Left lung (tissue), 10 donors: ENCODE results near the gene CAMTA1. TPM values are rescaled to one million over a fixed set of nuclear protein-coding genes. Genes with fewer than 3 reads are reported as not detected.

ENCODE experiments used
- ATAC-seq: fragments of 200-7000 bp; cut with Tn5 transposase; one replicate; pipeline ENCODE4 v1.9.1; 2020; ENCODE audit warnings: moderate library complexity
- DNase-seq, 4 donors: peaks; one replicate each; pipeline ENCODE4 v3.0.0-alpha.2; 2013 to 2020
- H3K27ac ChIP-seq, 2 donors: fragments of 200-600 bp; sonication (generic) in 1 of 2; one replicate each; pipeline versions ENCODE4 v1.5.0 to v1.8.0; 2020 to 2021
- H3K27me3 ChIP-seq, 2 donors: fragments of 200-600 bp; sonication (generic) in 1 of 2; one replicate each; pipeline versions ENCODE4 v1.5.0 to v1.8.0; 2020 to 2021
- H3K36me3 ChIP-seq, 2 donors: fragments of 200-600 bp; sonication (generic) in 1 of 2; one replicate each; pipeline versions ENCODE4 v1.5.0 to v1.8.0; 2020 to 2021
- H3K4me1 ChIP-seq, 2 donors: fragments of 200-600 bp; one replicate each; pipeline ENCODE4 v1.8.0; 2021
- H3K4me3 ChIP-seq, 2 donors: fragments of 200-600 bp; sonication (generic) in 1 of 2; one replicate each; pipeline versions ENCODE4 v1.5.0 to v1.8.0; 2020 to 2021; ENCODE audit warnings: mild to moderate bottlenecking in 1 of 2
- H3K9me3 ChIP-seq, 2 donors: fragments of 200-600 bp; sonication (generic) in 1 of 2; one replicate each; pipeline versions ENCODE4 v1.5.0 to v1.8.0; 2020 to 2021
- CTCF ChIP-seq, 2 donors: fragments of 200-600 bp; sonication (generic) in 1 of 2; IDR thresholded peaks; one replicate each; pipeline versions ENCODE4 v1.5.0 to v1.8.0; 2021; ENCODE audit warnings: antibody characterized with exemption in 2 of 2
- intact Hi-C, 2 donors: fragments of 100-400 bp; cut with DNase I; formaldehyde crosslinking; loops; one replicate each; pipeline versions ENCODE4 v1.11.2 to v1.14.2; 2022
- polyA plus RNA-seq, 6 donors: library from polyadenylated mRNA; unstranded; fragments of 120-200 nt; gene quantifications; one replicate each; pipeline ENCODE4 v1.2.1, GENCODE V29; 2013; ENCODE audit not compliant: insufficient read length in 6 of 6
- total RNA-seq, 2 donors: library from RNA; stranded (reverse); fragmentation: NEBNext Ultra II Directional; extraction: Animal tissue kit (Norgen Biotek cat#: 25700); gene quantifications; one replicate each; pipeline ENCODE4 v1.2.1, GENCODE V29; 2021
- donor health status: DM: no; HTN: yes; CAD: no.
- donor health status: DM: no; HTN: no; CAD: no.

CAMTA1 gene
- total and polyA plus RNA-seq, 8 donors: 42.7 to 69.1 (median 49.4) TPM

- H3K36me3 ChIP-seq: no peaks in the 10 kb centered on the region
- no peaks in the 10 kb centered on the region for H3K9me3 ChIP-seq
- TF ChIP-seq CTCF (IDR thresholded peaks at IDR 0.05): no peak
- H3K27me3 ChIP-seq: peaks cover 0 to 29% of the 10 kb centered on the region in 2 donors
- H3K27ac ChIP-seq: no peak overlapping the region
- DNase-seq: peak; percentile 45 to 68 (median 56)
- no peak overlapping the region for H3K4me3 ChIP-seq
- intact Hi-C loops: no loop called here
- peak; percentile 90 for ATAC-seq
- no peaks in the 10 kb centered on the region for H3K4me1 ChIP-seq
These were observed 831.0 kb downstream of the CAMTA1 start for GRCh38 chr1:7616076-7616832.

- intact Hi-C loops: no loop called here
- Histone ChIP-seq H3K27ac (no peak overlapping the region), H3K36me3 (no peaks in the 10 kb centered on the region), H3K27me3 (peaks cover 0 to 28% of the 10 kb centered on the region in 2 donors), H3K4me1 (no peaks in the 10 kb centered on the region), H3K4me3 (no peak overlapping the region), H3K9me3 (no peaks in the 10 kb centered on the region)
- DNase-seq (no peak), ATAC-seq (no peak)
- no peak for TF ChIP-seq CTCF (IDR thresholded peaks at IDR 0.05)
These were observed 831.7 kb downstream of the CAMTA1 start for GRCh38 chr1:7616953-7617352.

GRCh38 chr1:7617826-7618225 is 832.6 kb downstream of the CAMTA1 start:
- TF ChIP-seq CTCF (IDR thresholded peaks at IDR 0.05): no peak
- intact Hi-C loops: no loop called here
- no peak overlapping the region for H3K27ac ChIP-seq

GRCh38 chr1:7620196-7620595 is 834.9 kb downstream of the CAMTA1 start:
- no peaks in the 10 kb centered on the region for H3K4me1 ChIP-seq
- no peak for TF ChIP-seq CTCF (IDR thresholded peaks at IDR 0.05)
- ATAC-seq (no peak), DNase-seq (no peak)
- H3K36me3 ChIP-seq: no peaks in the 10 kb centered on the region
- no peak overlapping the region for H3K27ac ChIP-seq
- H3K4me3 ChIP-seq: no peak overlapping the region
- no peaks in the 10 kb centered on the region for H3K9me3 ChIP-seq
- intact Hi-C loops: no loop called here
- peaks cover 0 to 31% of the 10 kb centered on the region in 2 donors for H3K27me3 ChIP-seq

More at GRCh38 chr1:7617826-7618225, 832.6 kb downstream of the CAMTA1 start:
- peaks cover 0 to 22% of the 10 kb centered on the region in 2 donors for H3K27me3 ChIP-seq
- H3K36me3 ChIP-seq: no peaks in the 10 kb centered on the region
- ATAC-seq (no peak), DNase-seq (no peak)
- no peaks in the 10 kb centered on the region for H3K4me1 ChIP-seq
- H3K9me3 ChIP-seq: no peaks in the 10 kb centered on the region
- H3K4me3 ChIP-seq: no peak overlapping the region

GRCh38 chr1:7621334-7622219 is 836.3 kb downstream of the CAMTA1 start:
- DNase-seq (peak in 1 of 4 donors; percentile 30), ATAC-seq (no peak)
- intact Hi-C loops: no loop called here
- Histone ChIP-seq H3K27me3 (peaks cover 0 to 43% of the 10 kb centered on the region in 2 donors), H3K27ac (no peak overlapping the region), H3K36me3 (no peaks in the 10 kb centered on the region), H3K4me3 (no peak overlapping the region), H3K9me3 (no peaks in the 10 kb centered on the region), H3K4me1 (no peaks in the 10 kb centered on the region)
- no peak for TF ChIP-seq CTCF (IDR thresholded peaks at IDR 0.05)
